Astrocyte (in vitro differentiated cells and primary cell): Measurements from ENCODE around the gene DPP4.

Experiments used
- EZH2 ChIP-seq: IDR thresholded peaks from 2 replicates; pipeline ENCODE4 v1.6.1; 2012; ENCODE audit warnings: mild to moderate bottlenecking, low read length, inconsistent platforms; ENCODE audit not compliant: insufficient read depth
- TF ChIP-seq, protein P1 (sequence below): IDR thresholded peaks from 2 replicates; pipeline ENCODE4 v1.5.1; 2011; ENCODE audit warnings: low read depth, mild to moderate bottlenecking, inconsistent platforms, low read length, moderate library complexity; ENCODE audit not compliant: insufficient read depth

DNA sequence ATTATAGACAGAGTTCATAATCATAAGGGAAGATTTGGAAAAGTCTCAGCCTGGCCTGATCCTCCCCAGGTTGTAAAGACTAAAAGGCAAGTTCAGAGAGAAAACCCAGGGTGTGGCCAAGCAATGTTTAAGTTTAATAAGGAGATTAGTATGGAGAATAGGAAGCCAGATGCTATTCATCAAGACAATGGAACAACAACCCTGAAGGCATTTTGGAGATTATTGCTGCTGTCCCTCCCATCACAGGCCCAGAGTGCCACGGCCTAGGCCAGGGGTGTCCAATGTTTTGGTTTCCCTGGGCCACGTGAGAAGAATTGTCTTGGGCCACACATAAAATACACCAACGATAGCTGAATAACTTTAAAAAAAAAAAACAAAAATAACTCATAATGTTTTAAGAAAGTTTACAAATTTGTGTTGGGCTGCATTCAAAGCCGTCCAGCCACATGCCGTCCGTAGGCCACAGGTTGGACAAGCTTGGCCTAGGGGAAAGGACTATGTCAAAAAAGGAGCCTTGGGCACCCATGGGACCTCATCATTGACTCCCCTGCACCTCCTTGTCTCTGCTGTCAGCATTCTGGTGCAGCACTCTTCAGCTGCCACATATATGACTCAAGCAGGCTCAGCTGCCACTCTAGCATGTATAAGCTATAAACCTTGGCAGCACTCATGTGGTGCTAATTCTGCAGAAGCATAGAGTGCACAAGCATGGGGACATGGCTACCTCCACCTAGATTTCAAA, 20.8 kb downstream of the DPP4 start:
- TF ChIP-seq, protein P1, sequence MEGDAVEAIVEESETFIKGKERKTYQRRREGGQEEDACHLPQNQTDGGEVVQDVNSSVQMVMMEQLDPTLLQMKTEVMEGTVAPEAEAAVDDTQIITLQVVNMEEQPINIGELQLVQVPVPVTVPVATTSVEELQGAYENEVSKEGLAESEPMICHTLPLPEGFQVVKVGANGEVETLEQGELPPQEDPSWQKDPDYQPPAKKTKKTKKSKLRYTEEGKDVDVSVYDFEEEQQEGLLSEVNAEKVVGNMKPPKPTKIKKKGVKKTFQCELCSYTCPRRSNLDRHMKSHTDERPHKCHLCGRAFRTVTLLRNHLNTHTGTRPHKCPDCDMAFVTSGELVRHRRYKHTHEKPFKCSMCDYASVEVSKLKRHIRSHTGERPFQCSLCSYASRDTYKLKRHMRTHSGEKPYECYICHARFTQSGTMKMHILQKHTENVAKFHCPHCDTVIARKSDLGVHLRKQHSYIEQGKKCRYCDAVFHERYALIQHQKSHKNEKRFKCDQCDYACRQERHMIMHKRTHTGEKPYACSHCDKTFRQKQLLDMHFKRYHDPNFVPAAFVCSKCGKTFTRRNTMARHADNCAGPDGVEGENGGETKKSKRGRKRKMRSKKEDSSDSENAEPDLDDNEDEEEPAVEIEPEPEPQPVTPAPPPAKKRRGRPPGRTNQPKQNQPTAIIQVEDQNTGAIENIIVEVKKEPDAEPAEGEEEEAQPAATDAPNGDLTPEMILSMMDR, result no peak
- no peak for TF ChIP-seq EZH2
